Neural crest cell (in vitro differentiated cells): Measurements from ENCODE around the gene KTN1. TPM values are rescaled to one million over a fixed set of nuclear protein-coding genes. Genes with fewer than 3 reads are reported as not detected.

Source experiments
- DNase-seq: peaks from one replicate; pipeline ENCODE4 v3.0.0; 2021; ENCODE audit warnings: low read depth, mixed read lengths, low spot score
- H3K27ac Mint-ChIP-seq: one replicate; pipeline ENCODE4 v1.8.0; 2021; ENCODE audit warnings: mild to moderate bottlenecking, mixed read lengths; ENCODE audit not compliant: unreplicated experiment
- H3K27me3 Mint-ChIP-seq: 2 replicates; pipeline ENCODE4 v1.8.0; 2021; ENCODE audit warnings: low read depth, mild to moderate bottlenecking, mixed read lengths
- H3K36me3 Mint-ChIP-seq: 2 replicates; pipeline ENCODE4 v1.8.0; 2021; ENCODE audit warnings: low read depth, mild to moderate bottlenecking, mixed read lengths
- H3K4me1 Mint-ChIP-seq: 2 replicates; pipeline ENCODE4 v1.8.0; 2021; ENCODE audit warnings: mixed read lengths
- H3K4me3 Mint-ChIP-seq: one replicate; pipeline ENCODE4 v1.8.0; 2021; ENCODE audit warnings: mild to moderate bottlenecking, mixed read lengths
- H3K9me3 Mint-ChIP-seq: 2 replicates; pipeline ENCODE4 v1.8.0; 2021; ENCODE audit warnings: mixed read lengths
- CTCF ChIP-seq: fragments of 200-600 bp; sonication (generic); conservative IDR thresholded peaks from 2 replicates; pipeline ENCODE4 v1.5.0; 2021; ENCODE audit warnings: antibody characterized with exemption, mild to moderate bottlenecking
- total RNA-seq: library from RNA; stranded (reverse); gene quantifications from 2 replicates; pipeline ENCODE4 v1.2.1, GENCODE V29; 2021

The KTN1 gene
- total RNA-seq, 1 donor from 2014 or later: 118 TPM

- TF ChIP-seq CTCF: no peak
- H3K4me1 Mint-ChIP-seq: no peaks in the 10 kb centered on the region
- H3K9me3 Mint-ChIP-seq: no peaks in the 10 kb centered on the region
- H3K4me3 Mint-ChIP-seq: no peak overlapping the region
- no peak overlapping the region for H3K27ac Mint-ChIP-seq
- DNase-seq: no peak
- H3K36me3 Mint-ChIP-seq: peaks cover 5% of the 10 kb centered on the region
- no peaks in the 10 kb centered on the region for H3K27me3 Mint-ChIP-seq
These were observed 87.8 kb downstream of the KTN1 start for GRCh38 chr14:55667801-55668200.

GRCh38 chr14:55671641-55672040 lies 91.6 kb downstream of the KTN1 start:
- Mint-ChIP-seq H3K4me3 (no peak overlapping the region), H3K4me1 (no peaks in the 10 kb centered on the region), H3K27ac (peak overlapping the region; percentile 43), H3K9me3 (no peaks in the 10 kb centered on the region), H3K27me3 (no peaks in the 10 kb centered on the region), H3K36me3 (peaks cover 7% of the 10 kb centered on the region)
- no peak for TF ChIP-seq CTCF
- no peak for DNase-seq

GRCh38 chr14:55673048-55673447 lies 93.0 kb downstream of the KTN1 start:
- no peak for TF ChIP-seq CTCF
- H3K4me1 Mint-ChIP-seq: no peaks in the 10 kb centered on the region
- H3K27ac Mint-ChIP-seq: no peak overlapping the region
- no peak for DNase-seq
- H3K27me3 Mint-ChIP-seq: no peaks in the 10 kb centered on the region
- H3K36me3 Mint-ChIP-seq: peaks cover 7% of the 10 kb centered on the region
- H3K4me3 Mint-ChIP-seq: no peak overlapping the region
- H3K9me3 Mint-ChIP-seq: no peaks in the 10 kb centered on the region

- H3K4me3 Mint-ChIP-seq: no peak overlapping the region
- peaks cover 20% of the 10 kb centered on the region for H3K36me3 Mint-ChIP-seq
- no peak for TF ChIP-seq CTCF
- H3K27me3 Mint-ChIP-seq: no peaks in the 10 kb centered on the region
- no peaks in the 10 kb centered on the region for H3K4me1 Mint-ChIP-seq
- H3K27ac Mint-ChIP-seq: no peak overlapping the region
- no peak for DNase-seq
- H3K9me3 Mint-ChIP-seq: no peaks in the 10 kb centered on the region
These were observed 101.1 kb downstream of the KTN1 start for GRCh38 chr14:55681096-55681495.

- no peak overlapping the region for H3K27ac Mint-ChIP-seq
- no peak for DNase-seq
- no peaks in the 10 kb centered on the region for H3K4me1 Mint-ChIP-seq
- no peaks in the 10 kb centered on the region for H3K27me3 Mint-ChIP-seq
- H3K36me3 Mint-ChIP-seq: peaks cover 24% of the 10 kb centered on the region
- H3K4me3 Mint-ChIP-seq: no peak overlapping the region
- TF ChIP-seq CTCF: no peak
- no peaks in the 10 kb centered on the region for H3K9me3 Mint-ChIP-seq
These were observed 105.1 kb downstream of the KTN1 start for GRCh38 chr14:55684956-55685584.
